IMR-90 (cell line): ENCODE results near the gene ROR2. TPM values are rescaled to one million over a fixed set of nuclear protein-coding genes. Genes with fewer than 3 reads are reported as not detected.

Experiments used
- ATAC-seq: fragments of 200-7000 bp; cut with Tn5 transposase; 2 replicates; pipeline ENCODE4 v1.9.1; 2020; ENCODE audit warnings: low read depth, mild to moderate bottlenecking, moderate library complexity
- BruUV-seq: library from RNA; stranded (reverse); fragments of 400-500 nt; replicated peaks from 2 replicates; lab custom pipeline; 2021; lab: Mats Ljungman, UMichigan
- CTCF ChIA-PET: fragments of 300-600 bp; formaldehyde crosslinking; extraction: SDS; loops from one replicate; lab custom pipeline; 2021; ENCODE audit warnings: antibody characterized with exemption; lab: Yijun Ruan, JAX
- POLR2A ChIA-PET: fragments of 300-600 bp; sonication (Branson Sonifier 250); formaldehyde crosslinking; loops from one replicate; lab custom pipeline; 2022; ENCODE audit warnings: antibody characterized with exemption; ENCODE audit not compliant: unreplicated experiment; lab: Charles Lee
- DNase-seq: peaks from one replicate; pipeline ENCODE4 v3.0.0; 2013
- H2AFZ ChIP-seq: replicated peaks from 2 replicates; pipeline ENCODE3; 2013; ENCODE audit warnings: low read length, mild to moderate bottlenecking; ENCODE audit not compliant: poor library complexity
- H2AK5ac ChIP-seq: 2 replicates; pipeline ENCODE4 v1.6.1; 2013; ENCODE audit warnings: low read depth, low read length, inconsistent platforms
- H2AK9ac ChIP-seq: replicated peaks from 2 replicates; pipeline ENCODE3; 2013; ENCODE audit warnings: mild to moderate bottlenecking, low read depth, low read length, moderate library complexity; ENCODE audit not compliant: poor library complexity
- H2BK120ac ChIP-seq: 2 replicates; pipeline ENCODE4 v1.6.1; 2013; ENCODE audit warnings: low read depth, low read length, inconsistent platforms
- H2BK15ac ChIP-seq: 3 replicates; pipeline ENCODE4 v1.6.1; 2013; ENCODE audit warnings: low read depth, low read length, inconsistent platforms
- H2BK20ac ChIP-seq: 2 replicates; pipeline ENCODE4 v1.6.1; 2013; ENCODE audit warnings: low read depth, mild to moderate bottlenecking, inconsistent platforms, low read length, moderate library complexity
- H2BK5ac ChIP-seq: 2 replicates; pipeline ENCODE4 v1.6.1; 2013; ENCODE audit warnings: mild to moderate bottlenecking, low read depth, low read length, inconsistent platforms; ENCODE audit not compliant: poor library complexity, severe bottlenecking
- H3K14ac ChIP-seq: replicated peaks from 2 replicates; pipeline ENCODE4 v1.6.1; 2013; ENCODE audit warnings: low read depth, low read length, inconsistent platforms
- H3K18ac ChIP-seq: 2 replicates; pipeline ENCODE4 v1.6.1; 2013; ENCODE audit warnings: low read depth, low read length, control low read depth
- H3K23ac ChIP-seq: 2 replicates; pipeline ENCODE4 v1.6.1; 2013; ENCODE audit warnings: low read depth, low read length, inconsistent platforms
- H3K27ac ChIP-seq: 2 replicates; pipeline ENCODE4 v1.5.1; 2013; ENCODE audit warnings: mild to moderate bottlenecking, control low read depth, low read length; ENCODE audit not compliant: insufficient read depth
- H3K27me3 ChIP-seq: 2 replicates; pipeline ENCODE4 v1.6.1; 2013; ENCODE audit warnings: low read length; ENCODE audit not compliant: control insufficient read depth, insufficient read depth
- H3K36me3 ChIP-seq: 2 replicates; pipeline ENCODE4 v1.6.1; 2013; ENCODE audit warnings: low read length, mixed read lengths; ENCODE audit not compliant: control insufficient read depth, insufficient read depth
- H3K4ac ChIP-seq: 2 replicates; pipeline ENCODE4 v1.6.1; 2013; ENCODE audit warnings: low read depth, low read length, inconsistent platforms
- H3K4me1 ChIP-seq: 2 replicates; pipeline ENCODE4 v1.6.1; 2013; ENCODE audit warnings: low read length, mixed read lengths; ENCODE audit not compliant: control insufficient read depth, insufficient read depth
- H3K4me2 ChIP-seq: 2 replicates; pipeline ENCODE4 v1.6.1; 2013; ENCODE audit warnings: low read depth, mild to moderate bottlenecking, control low read depth, low read length, moderate library complexity
- H3K4me3 ChIP-seq: 2 replicates; pipeline ENCODE4 v1.5.1; 2013; ENCODE audit warnings: low read depth, mild to moderate bottlenecking, control low read depth, low read length, moderate library complexity; ENCODE audit not compliant: insufficient read depth
- H3K56ac ChIP-seq: 2 replicates; pipeline ENCODE4 v1.6.1; 2013; ENCODE audit warnings: low read length, inconsistent platforms; ENCODE audit not compliant: insufficient read depth; ENCODE audit errors: extremely low read depth
- H3K79me1 ChIP-seq, 2 experiments: 2 replicates each; pipeline ENCODE4 v1.6.1; 2013; ENCODE audit warnings: low read length in 2 of 2, inconsistent platforms in 1 of 2, low read depth in 1 of 2
- H3K9ac ChIP-seq: 2 replicates; pipeline ENCODE4 v1.6.1; 2013; ENCODE audit warnings: low read depth, low read length, control low read depth
- H3K9me1 ChIP-seq: 2 replicates; pipeline ENCODE4 v1.6.1; 2013; ENCODE audit warnings: low read length, inconsistent platforms; ENCODE audit not compliant: insufficient read depth
- H3K9me3 ChIP-seq: 2 replicates; pipeline ENCODE4 v1.6.1; 2013; ENCODE audit warnings: low read length; ENCODE audit not compliant: control insufficient read depth, insufficient read depth
- H4K20me1 ChIP-seq: 2 replicates; pipeline ENCODE4 v1.6.1; 2013; ENCODE audit warnings: low read length, inconsistent platforms; ENCODE audit not compliant: insufficient read depth
- H4K5ac ChIP-seq: 2 replicates; pipeline ENCODE4 v1.6.1; 2013; ENCODE audit warnings: mild to moderate bottlenecking, low read depth, low read length, control low read depth
- H4K8ac ChIP-seq, 2 experiments: 2 replicates each; pipeline ENCODE4 v1.6.1; 2013; ENCODE audit warnings: low read depth in 2 of 2, low read length in 2 of 2, control low read depth in 1 of 2, inconsistent platforms in 1 of 2
- H4K91ac ChIP-seq: 2 replicates; pipeline ENCODE4 v1.6.1; 2013; ENCODE audit warnings: low read depth, low read length, inconsistent platforms; ENCODE audit not compliant: insufficient read depth
- BHLHE40 ChIP-seq: fragments of 150-350 bp; IDR thresholded peaks from 2 replicates; pipeline ENCODE4 v1.6.1; 2016; ENCODE audit warnings: mild to moderate bottlenecking, low read depth, low read length
- CEBPB ChIP-seq: IDR thresholded peaks from 2 replicates; pipeline ENCODE4 v1.6.1; 2012; ENCODE audit warnings: low read depth, low read length, improper control_type of control experiment
- CHD1 ChIP-seq: IDR thresholded peaks from 2 replicates; pipeline ENCODE4 v1.6.1; 2012; ENCODE audit warnings: low read depth, low read length, improper control_type of control experiment
- CTCF ChIP-seq: conservative IDR thresholded peaks from 2 replicates; pipeline ENCODE4 v1.5.1; 2012; ENCODE audit warnings: mild to moderate bottlenecking, low read depth, low read length, improper control_type of control experiment
- ELK1 ChIP-seq: fragments of 150-350 bp; IDR thresholded peaks from 2 replicates; pipeline ENCODE4 v1.6.1; 2016; ENCODE audit warnings: low read depth, mild to moderate bottlenecking, low read length, moderate library complexity, borderline replicate concordance
- FOS ChIP-seq: fragments of 150-350 bp; IDR thresholded peaks from 2 replicates; pipeline ENCODE4 v1.6.1; 2016; ENCODE audit warnings: low read depth, low read length
- MAFK ChIP-seq: IDR thresholded peaks from 2 replicates; pipeline ENCODE4 v1.6.1; 2012; ENCODE audit warnings: low read depth, low read length, improper control_type of control experiment
- MAZ ChIP-seq: IDR thresholded peaks from 2 replicates; pipeline ENCODE4 v1.6.1; 2012; ENCODE audit warnings: low read depth, mild to moderate bottlenecking, low read length, improper control_type of control experiment, moderate library complexity, borderline replicate concordance
- MXI1 ChIP-seq: IDR thresholded peaks from 2 replicates; pipeline ENCODE4 v1.6.1; 2012; ENCODE audit warnings: low read depth, mild to moderate bottlenecking, low read length, moderate library complexity, borderline replicate concordance
- NFE2L2 ChIP-seq: fragments of 150-350 bp; IDR thresholded peaks from 2 replicates; pipeline ENCODE4 v1.6.1; 2016; ENCODE audit warnings: low read depth, mild to moderate bottlenecking, low read length
- POLR2A ChIP-seq: IDR thresholded peaks from 2 replicates; pipeline ENCODE4 v1.6.1; 2012; ENCODE audit warnings: mild to moderate bottlenecking, low read depth, low read length
- RAD21 ChIP-seq: IDR thresholded peaks from 2 replicates; pipeline ENCODE4 v1.6.1; 2012; ENCODE audit warnings: low read length, improper control_type of control experiment
- RCOR1 ChIP-seq: IDR thresholded peaks from 2 replicates; pipeline ENCODE4 v1.6.1; 2012; ENCODE audit warnings: mild to moderate bottlenecking, low read length, improper control_type of control experiment; ENCODE audit not compliant: insufficient replicate concordance
- RFX5 ChIP-seq: IDR thresholded peaks from 2 replicates; pipeline ENCODE4 v1.8.0; 2012; ENCODE audit warnings: low read depth, mild to moderate bottlenecking, low read length, moderate library complexity
- SMC3 ChIP-seq: fragments of 150-350 bp; IDR thresholded peaks from 2 replicates; pipeline ENCODE4 v1.6.1; 2016; ENCODE audit warnings: low read depth, mild to moderate bottlenecking, antibody characterized with exemption, low read length, moderate library complexity
- USF2 ChIP-seq: fragments of 150-350 bp; IDR thresholded peaks from 2 replicates; pipeline ENCODE4 v1.6.1; 2017; ENCODE audit warnings: mild to moderate bottlenecking, antibody characterized with exemption, low read length, low read depth
- WGBS, 2 experiments: methylation state at CpG; one replicate each; pipeline versions ENCODE4 v1.1.5 to v1.1.7; 2013; ENCODE audit warnings: missing lambda C conversion rate in 2 of 2; ENCODE audit not compliant: insufficient read length in 1 of 2; ENCODE audit errors: extremely low coverage in 2 of 2; 5-methylcytosine and 5-hydroxymethylcytosine counted together
- dilution Hi-C: fragments of 300-500 bp; cut with HindIII; formaldehyde crosslinking; loops from one replicate; pipeline ENCODE4 v1.14.3; 2018; ENCODE audit warnings: low sequenced_read_pairs; ENCODE audit not compliant: unreplicated experiment
- in situ Hi-C: fragments of 300-500 bp; cut with MboI; formaldehyde crosslinking; loops from 3 replicates; pipeline ENCODE4 v1.14.3; 2019; ENCODE audit warnings: low sequenced_read_pairs, inconsistent platforms, mixed read lengths
- intact Hi-C: fragments of 100-400 bp; cut with micrococcal nuclease; formaldehyde crosslinking; loops from 2 replicates; pipeline ENCODE4 v1.10.0; 2022
- polyA plus RNA-seq, 3 experiments: library from polyadenylated mRNA; depleted of rRNA; stranded (reverse); fragments of >200 nt; gene quantifications; 2 replicates each; pipeline ENCODE4 v1.2.3, GENCODE V29; 2012; ENCODE audit warnings: low replicate concordance in 1 of 3
- total RNA-seq: library from RNA; depleted of rRNA; stranded (reverse); fragments of >200 nt; gene quantifications from 2 replicates; pipeline ENCODE4 v1.2.3, GENCODE V29; 2012

ROR2 gene
- total and polyA plus RNA-seq, 2 of the 4 experiments (the other 2 are of a cell fraction) = 2.3 to 4.8 TPM

- Histone ChIP-seq H3K36me3 (no peaks in the 10 kb centered on the region), H2BK15ac (no peak overlapping the region), H3K9me1 (peaks cover 4% of the 10 kb centered on the region), H4K5ac (no peak overlapping the region), H4K8ac (no peak overlapping the region), H2BK20ac (no peak overlapping the region), H2BK120ac (no peak overlapping the region), H3K27ac (no peak overlapping the region), H3K4me3 (no peak overlapping the region), H3K4me2 (no peak overlapping the region), H4K20me1 (no peaks in the 10 kb centered on the region), H3K23ac (no peak overlapping the region), H3K18ac (no peak overlapping the region), H3K9ac (no peak overlapping the region), H3K14ac (no peak overlapping the region), H2AFZ (no peak overlapping the region), H2BK5ac (no peak overlapping the region), H4K91ac (no peak overlapping the region), H3K79me1 (no peaks in the 10 kb centered on the region), H3K4me1 (0 out of 2 replicates have a peak, but pooled peaks cover 1% of the 10 kb centered on the region), H3K9me3 (no peaks in the 10 kb centered on the region), H3K56ac (no peak overlapping the region), H2AK5ac (no peak overlapping the region), H3K4ac (no peak overlapping the region), H3K27me3 (no peaks in the 10 kb centered on the region), H2AK9ac (peak overlapping the region; percentile 30)
- in situ Hi-C loops (no loop called here), intact Hi-C loops (no loop called here), dilution Hi-C loops (no loop called here)
- POLR2A ChIA-PET = no interaction called here
- no peak for DNase-seq
- no TSS peak for BruUV-seq
- CTCF ChIA-PET = no interaction called here
- no CpG with 5 or more reads among the region's 6 CpGs for WGBS, 2 experiments
- ATAC-seq = no peak
- no peak for TF ChIP-seq CHD1
- no peak for TF ChIP-seq USF2
- no peak for TF ChIP-seq POLR2A
- no peak for TF ChIP-seq FOS
- TF ChIP-seq CEBPB = no peak
- no peak for TF ChIP-seq ELK1
- no peak for TF ChIP-seq RFX5
- TF ChIP-seq BHLHE40 = no peak
- TF ChIP-seq SMC3 = no peak
- TF ChIP-seq CTCF = no peak
- no peak for TF ChIP-seq RCOR1
- no peak for TF ChIP-seq MXI1
- no peak for TF ChIP-seq MAZ
- no peak for TF ChIP-seq RAD21
- no peak for TF ChIP-seq NFE2L2
- TF ChIP-seq MAFK = no peak
These were observed 255.8 kb downstream of the ROR2 start for GRCh38 chr9:91694081-91694870.
